GM11168 (cell line): ENCODE data around the gene TEX44.

Experiments
- in situ Hi-C: fragments of 300-500 bp; cut with MboI; formaldehyde crosslinking; loops from one replicate; pipeline ENCODE4 v1.12.0; 2022; ENCODE audit warnings: low sequenced_read_pairs; ENCODE audit not compliant: unreplicated experiment

Gene TEX44

GRCh38 chr2:231592636-231593145 lies at the start of gene TEX44:
TSS of gene TEX44 (plus strand) at chr2:231592864. CDS start at chr2:231592952, 88 bp downstream.
- in situ Hi-C loops: no loop called here

GRCh38 chr2:231545105-231545902 lies 47.4 kb upstream of the TEX44 start:
- in situ Hi-C loops: no loop called here

- in situ Hi-C loops: no loop called here
These were observed 46.5 kb upstream of the TEX44 start for GRCh38 chr2:231546014-231546715.

- in situ Hi-C loops: no loop called here
These were observed 45.2 kb upstream of the TEX44 start for GRCh38 chr2:231547315-231548110.

- in situ Hi-C loops: no loop called here
These were observed 43.9 kb upstream of the TEX44 start for GRCh38 chr2:231548752-231549151.

- in situ Hi-C loops: no loop called here
These were observed 43.0 kb upstream of the TEX44 start for GRCh38 chr2:231549446-231550239.

GRCh38 chr2:231552752-231553151 lies 39.9 kb upstream of the TEX44 start:
- in situ Hi-C loops: no loop called here

- in situ Hi-C loops: no loop called here
These were observed 38.3 kb upstream of the TEX44 start for GRCh38 chr2:231554327-231554726.

- in situ Hi-C loops: loop anchor here (5.0 kb wide), 1 partner anchor 33 kb away; no protein-coding TSS in a partner anchor
These were observed 37.7 kb upstream of the TEX44 start for GRCh38 chr2:231554748-231555545.

GRCh38 chr2:231556496-231556895 lies 36.2 kb upstream of the TEX44 start:
- in situ Hi-C loops: loop anchor here (5.0 kb wide), 1 partner anchor 34 kb away; no protein-coding TSS in a partner anchor

GRCh38 chr2:231556981-231557380 lies 35.7 kb upstream of the TEX44 start:
- in situ Hi-C loops: loop anchor here (5.0 kb wide), 1 partner anchor 35 kb away; no protein-coding TSS in a partner anchor

GRCh38 chr2:231557571-231558217 lies 35.0 kb upstream of the TEX44 start:
- in situ Hi-C loops: loop anchor here (5.0 kb wide), 1 partner anchor 35 kb away; no protein-coding TSS in a partner anchor

GRCh38 chr2:231563378-231563961 lies 29.2 kb upstream of the TEX44 start:
- in situ Hi-C loops: no loop called here

- in situ Hi-C loops: no loop called here
These were observed 26.6 kb upstream of the TEX44 start for GRCh38 chr2:231565887-231566594.

GRCh38 chr2:231567159-231567558 lies 25.5 kb upstream of the TEX44 start:
- in situ Hi-C loops: no loop called here

GRCh38 chr2:231568098-231568784 lies 24.4 kb upstream of the TEX44 start:
- in situ Hi-C loops: no loop called here
